MM.1S (cell line): ENCODE results near the gene SH3GL2.

ENCODE experiments used
- DNase-seq: peaks from one replicate; pipeline ENCODE4 v3.0.0-alpha.2; 2015
- H2AFZ ChIP-seq: fragments of 300-600 bp; sonication (generic); 2 replicates; pipeline ENCODE4 v1.6.0; 2016; ENCODE audit warnings: antibody characterized with exemption, low read length
- H3F3A ChIP-seq: fragments of 300-600 bp; sonication (generic); 2 replicates; pipeline ENCODE4 v1.6.1; 2016; ENCODE audit warnings: mild to moderate bottlenecking, antibody characterized with exemption, low read length, moderate library complexity, mixed read lengths; ENCODE audit not compliant: insufficient read depth
- H3K27ac ChIP-seq: fragments of 300-600 bp; sonication (generic); 2 replicates; pipeline ENCODE4 v1.5.1; 2016; ENCODE audit warnings: mild to moderate bottlenecking, low read length
- H3K27me3 ChIP-seq: fragments of 300-600 bp; sonication (generic); replicated peaks from 2 replicates; pipeline ENCODE4 v1.6.0; 2016; ENCODE audit warnings: low read length; ENCODE audit not compliant: insufficient read depth
- H3K36me3 ChIP-seq: fragments of 300-600 bp; sonication (generic); replicated peaks from 2 replicates; pipeline ENCODE4 v1.6.1; 2016; ENCODE audit warnings: mild to moderate bottlenecking, low read length, mixed read lengths; ENCODE audit not compliant: insufficient read depth
- H3K4me1 ChIP-seq: fragments of 300-600 bp; sonication (generic); 2 replicates; pipeline ENCODE4 v1.6.1; 2016; ENCODE audit warnings: low read length, mixed read lengths
- H3K4me2 ChIP-seq: fragments of 300-600 bp; sonication (generic); 2 replicates; pipeline ENCODE4 v1.6.0; 2016; ENCODE audit warnings: low read depth, low read length
- H3K4me3 ChIP-seq: fragments of 300-600 bp; sonication (generic); 2 replicates; pipeline ENCODE4 v1.5.1; 2016; ENCODE audit warnings: low read length, mixed read lengths
- H3K79me2 ChIP-seq: fragments of 300-600 bp; sonication (generic); 2 replicates; pipeline ENCODE4 v1.6.1; 2016; ENCODE audit warnings: mixed run types, low read length, mixed read lengths
- H3K9ac ChIP-seq: fragments of 300-600 bp; sonication (generic); 2 replicates; pipeline ENCODE4 v1.6.1; 2016; ENCODE audit warnings: low read length, mixed read lengths
- H3K9me2 ChIP-seq: fragments of 300-600 bp; sonication (generic); replicated peaks from 2 replicates; pipeline ENCODE4 v1.6.1; 2016; ENCODE audit warnings: mild to moderate bottlenecking, low read length, mixed read lengths; ENCODE audit not compliant: insufficient read depth
- H3K9me3 ChIP-seq: fragments of 300-600 bp; sonication (generic); replicated peaks from 2 replicates; pipeline ENCODE4 v1.6.1; 2016; ENCODE audit warnings: mild to moderate bottlenecking, low read length, mixed read lengths; ENCODE audit not compliant: insufficient read depth
- H4K20me1 ChIP-seq: fragments of 300-600 bp; sonication (generic); 2 replicates; pipeline ENCODE4 v1.6.1; 2016; ENCODE audit warnings: mild to moderate bottlenecking, low read length, moderate library complexity, mixed read lengths; ENCODE audit not compliant: insufficient read depth
- EZH2 ChIP-seq: fragments of 300-600 bp; sonication (generic); optimal IDR thresholded peaks from 2 replicates; pipeline ENCODE3; 2017; ENCODE audit warnings: low read depth, mild to moderate bottlenecking, antibody characterized with exemption, low read length, mixed read lengths
- EZH2phosphoT487 ChIP-seq: fragments of 300-600 bp; sonication (generic); IDR thresholded peaks from 2 replicates; pipeline ENCODE4 v1.6.1; 2018; ENCODE audit warnings: antibody characterized with exemption, low read length
- TF ChIP-seq, protein P1 (sequence below): fragments of 300-600 bp; sonication (generic); IDR thresholded peaks from 2 replicates; pipeline ENCODE4 v1.5.1; 2016; ENCODE audit warnings: antibody characterized with exemption, low read length, mixed read lengths

Gene SH3GL2

DNA sequence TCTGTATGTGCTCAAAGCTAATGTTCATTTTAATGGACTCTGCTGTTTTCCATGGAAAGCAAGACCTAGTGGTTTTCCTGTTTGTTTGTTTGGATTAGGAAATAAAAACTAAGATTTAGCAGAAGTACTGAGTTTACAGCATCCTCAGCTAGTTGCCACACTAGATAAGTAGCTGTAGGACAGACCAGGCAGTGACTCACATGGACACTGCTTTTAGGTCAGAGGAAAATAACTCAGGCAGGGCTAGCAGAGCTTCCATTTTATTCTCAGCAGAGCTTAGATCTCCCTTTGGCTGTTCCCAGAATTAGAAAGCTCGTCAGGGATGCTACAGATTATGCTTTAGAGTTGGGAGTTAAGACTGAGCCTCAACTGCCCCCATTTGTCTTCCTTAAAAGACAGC, 204.4 kb downstream of the SH3GL2 start:
- TF ChIP-seq EZH2phosphoT487 (no peak), EZH2 (no peak)
- TF ChIP-seq, protein P1, sequence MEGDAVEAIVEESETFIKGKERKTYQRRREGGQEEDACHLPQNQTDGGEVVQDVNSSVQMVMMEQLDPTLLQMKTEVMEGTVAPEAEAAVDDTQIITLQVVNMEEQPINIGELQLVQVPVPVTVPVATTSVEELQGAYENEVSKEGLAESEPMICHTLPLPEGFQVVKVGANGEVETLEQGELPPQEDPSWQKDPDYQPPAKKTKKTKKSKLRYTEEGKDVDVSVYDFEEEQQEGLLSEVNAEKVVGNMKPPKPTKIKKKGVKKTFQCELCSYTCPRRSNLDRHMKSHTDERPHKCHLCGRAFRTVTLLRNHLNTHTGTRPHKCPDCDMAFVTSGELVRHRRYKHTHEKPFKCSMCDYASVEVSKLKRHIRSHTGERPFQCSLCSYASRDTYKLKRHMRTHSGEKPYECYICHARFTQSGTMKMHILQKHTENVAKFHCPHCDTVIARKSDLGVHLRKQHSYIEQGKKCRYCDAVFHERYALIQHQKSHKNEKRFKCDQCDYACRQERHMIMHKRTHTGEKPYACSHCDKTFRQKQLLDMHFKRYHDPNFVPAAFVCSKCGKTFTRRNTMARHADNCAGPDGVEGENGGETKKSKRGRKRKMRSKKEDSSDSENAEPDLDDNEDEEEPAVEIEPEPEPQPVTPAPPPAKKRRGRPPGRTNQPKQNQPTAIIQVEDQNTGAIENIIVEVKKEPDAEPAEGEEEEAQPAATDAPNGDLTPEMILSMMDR, result no peak
- Histone ChIP-seq H3K4me3 (no peak overlapping the region), H3K9me2 (no peaks in the 10 kb centered on the region), H3K9me3 (no peaks in the 10 kb centered on the region), H3K27ac (no peak overlapping the region), H4K20me1 (no peaks in the 10 kb centered on the region), H3K4me1 (no peaks in the 10 kb centered on the region), H3K9ac (no peak overlapping the region), H3K27me3 (no peaks in the 10 kb centered on the region), H2AFZ (no peak overlapping the region), H3K36me3 (no peaks in the 10 kb centered on the region), H3K4me2 (no peak overlapping the region), H3K79me2 (no peaks in the 10 kb centered on the region), H3F3A (no peaks in the 10 kb centered on the region)
- DNase-seq, result no peak

DNA sequence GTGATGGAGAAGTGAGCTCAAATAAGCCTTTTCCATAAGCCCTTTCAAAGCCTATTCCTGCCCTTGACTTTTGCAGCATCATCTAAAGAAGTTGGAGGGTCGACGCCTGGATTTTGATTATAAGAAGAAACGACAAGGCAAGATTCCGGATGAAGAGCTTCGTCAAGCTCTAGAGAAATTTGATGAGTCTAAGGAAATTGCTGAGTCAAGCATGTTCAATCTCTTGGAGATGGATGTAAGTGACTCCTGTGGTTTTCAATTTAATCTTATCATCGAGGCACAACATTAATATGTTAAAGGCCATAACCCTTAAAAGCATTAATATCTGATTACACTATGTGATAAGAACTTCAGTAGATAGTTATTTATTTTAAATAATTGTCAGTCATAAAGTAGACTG, 210.4 kb downstream of the SH3GL2 start:
- Histone ChIP-seq H3K27me3 (no peaks in the 10 kb centered on the region), H3K9me3 (no peaks in the 10 kb centered on the region), H3K4me3 (no peak overlapping the region), H3K4me1 (no peaks in the 10 kb centered on the region), H3K79me2 (no peaks in the 10 kb centered on the region), H3K9ac (no peak overlapping the region), H2AFZ (no peak overlapping the region), H4K20me1 (no peaks in the 10 kb centered on the region), H3K36me3 (no peaks in the 10 kb centered on the region), H3K27ac (no peak overlapping the region), H3F3A (no peaks in the 10 kb centered on the region), H3K9me2 (no peaks in the 10 kb centered on the region), H3K4me2 (no peak overlapping the region)
- no peak for DNase-seq
- TF ChIP-seq EZH2, result no peak
- TF ChIP-seq, protein P1, result no peak
- no peak for TF ChIP-seq EZH2phosphoT487

DNA sequence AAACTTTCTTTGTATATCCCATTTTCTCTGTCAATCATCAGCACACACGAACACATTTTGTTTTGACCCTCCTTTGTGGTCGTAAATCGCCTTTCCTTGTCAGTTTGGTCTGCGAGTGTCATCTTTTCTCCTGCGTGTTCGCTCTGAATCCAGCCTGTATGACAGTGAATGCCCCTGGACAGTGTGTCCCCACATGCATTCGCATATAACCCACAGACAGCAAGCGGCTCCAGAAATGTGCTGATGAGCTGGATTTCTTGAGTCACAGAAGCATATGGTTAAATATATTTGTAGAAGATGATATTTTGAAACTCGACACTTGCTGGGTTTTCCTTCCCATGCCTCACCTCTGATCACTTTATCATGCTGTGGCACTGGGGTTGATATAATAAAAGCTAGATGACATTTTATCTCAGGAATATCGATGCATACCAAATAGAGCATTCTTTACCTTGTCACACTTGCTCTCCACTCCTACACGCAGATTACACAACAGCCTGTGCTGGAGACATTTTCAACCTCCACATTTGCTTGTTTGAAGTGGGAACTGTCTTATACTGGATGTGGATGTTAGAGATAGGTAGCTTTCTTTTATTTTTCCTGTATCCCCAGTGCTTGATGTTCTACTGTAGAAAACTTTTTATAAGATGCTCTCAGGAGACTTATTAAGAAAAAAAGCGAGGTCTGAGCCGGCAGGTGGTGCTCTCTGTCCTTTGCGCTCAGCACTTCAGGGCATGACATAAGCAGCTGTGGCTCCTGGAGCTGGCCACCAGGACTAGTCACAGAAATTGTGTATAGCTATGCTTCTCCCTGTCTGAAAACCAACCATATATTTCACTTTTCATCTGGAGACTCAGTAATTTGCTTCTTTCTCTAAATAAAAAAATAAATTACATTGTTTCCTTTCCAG, 215.1 kb downstream of the SH3GL2 start:
- Histone ChIP-seq H3K36me3 (no peaks in the 10 kb centered on the region), H2AFZ (no peak overlapping the region), H3K4me2 (no peak overlapping the region), H3K9me3 (no peaks in the 10 kb centered on the region), H3K9ac (no peak overlapping the region), H3K79me2 (no peaks in the 10 kb centered on the region), H3K4me3 (no peak overlapping the region), H3K9me2 (no peaks in the 10 kb centered on the region), H3K27me3 (no peaks in the 10 kb centered on the region), H3K4me1 (no peaks in the 10 kb centered on the region), H3K27ac (no peak overlapping the region), H4K20me1 (no peaks in the 10 kb centered on the region), H3F3A (no peaks in the 10 kb centered on the region)
- DNase-seq, result no peak
- TF ChIP-seq EZH2 (no peak), EZH2phosphoT487 (no peak)
- TF ChIP-seq, protein P1, result no peak
